C4-2B (cell line): ENCODE measurements around the gene F13A1.
A peak's percentile ranks its signal among the peaks of the same experiment; 100 is the strongest.

Source experiments
- H3K27ac ChIP-seq: fragments of 450-650 bp; 2 replicates; pipeline ENCODE4 v1.5.1; 2017
- CTCF ChIP-seq: fragments of 450-650 bp; conservative IDR thresholded peaks from 2 replicates; pipeline ENCODE4 v1.5.1; 2017; ENCODE audit warnings: mild to moderate bottlenecking
- ZFX ChIP-seq: fragments of 450-650 bp; IDR thresholded peaks from 2 replicates; pipeline ENCODE4 v1.6.1; 2017

The F13A1 gene

GRCh38 chr6:6176127-6176526 is 144.3 kb downstream of the F13A1 start:
- no peak for TF ChIP-seq ZFX
- no peak for TF ChIP-seq CTCF

GRCh38 chr6:6169141-6169540 is 151.3 kb downstream of the F13A1 start:
- TF ChIP-seq CTCF = no peak
- TF ChIP-seq ZFX = no peak
- no peak overlapping the region for H3K27ac ChIP-seq

More at GRCh38 chr6:6176127-6176526, 144.3 kb downstream of the F13A1 start:
- no peak overlapping the region for H3K27ac ChIP-seq

GRCh38 chr6:6166064-6166463 is 154.4 kb downstream of the F13A1 start:
- no peak overlapping the region for H3K27ac ChIP-seq
- no peak for TF ChIP-seq ZFX

GRCh38 chr6:6164367-6164766 is 156.1 kb downstream of the F13A1 start:
- TF ChIP-seq CTCF = no peak
- TF ChIP-seq ZFX = no peak
- no peak overlapping the region for H3K27ac ChIP-seq

GRCh38 chr6:6154335-6154734 is 166.1 kb downstream of the F13A1 start:
- TF ChIP-seq ZFX = no peak
- TF ChIP-seq CTCF = no peak
- H3K27ac ChIP-seq = no peak overlapping the region

GRCh38 chr6:6152060-6152459 is 168.4 kb downstream of the F13A1 start:
- no peak overlapping the region for H3K27ac ChIP-seq
- TF ChIP-seq CTCF = no peak
- no peak for TF ChIP-seq ZFX

GRCh38 chr6:6148192-6148815 is 172.2 kb downstream of the F13A1 start:
- H3K27ac ChIP-seq = no peak overlapping the region
- no peak for TF ChIP-seq CTCF
- no peak for TF ChIP-seq ZFX

GRCh38 chr6:6131492-6132109 is 188.9 kb downstream of the F13A1 start:
- TF ChIP-seq ZFX (no peak), CTCF (peak; percentile 85)
- no peak overlapping the region for H3K27ac ChIP-seq
